OCI-LY3 (cell line): ENCODE data around the gene CPED1.

Experiments used
- EZH2phosphoT487 ChIP-seq: fragments of 200-600 bp; shearing (Covaris generic); IDR thresholded peaks from 2 replicates; pipeline ENCODE4 v1.6.1; 2018; ENCODE audit warnings: antibody characterized with exemption, mixed run types, low read depth
- TF ChIP-seq, protein P1 (sequence below): fragments of 200-600, 300-600 bp; sonication (generic); IDR thresholded peaks from 2 replicates; pipeline ENCODE4 v1.5.1; 2014; ENCODE audit warnings: antibody characterized with exemption, low read length, low read depth

DNA sequence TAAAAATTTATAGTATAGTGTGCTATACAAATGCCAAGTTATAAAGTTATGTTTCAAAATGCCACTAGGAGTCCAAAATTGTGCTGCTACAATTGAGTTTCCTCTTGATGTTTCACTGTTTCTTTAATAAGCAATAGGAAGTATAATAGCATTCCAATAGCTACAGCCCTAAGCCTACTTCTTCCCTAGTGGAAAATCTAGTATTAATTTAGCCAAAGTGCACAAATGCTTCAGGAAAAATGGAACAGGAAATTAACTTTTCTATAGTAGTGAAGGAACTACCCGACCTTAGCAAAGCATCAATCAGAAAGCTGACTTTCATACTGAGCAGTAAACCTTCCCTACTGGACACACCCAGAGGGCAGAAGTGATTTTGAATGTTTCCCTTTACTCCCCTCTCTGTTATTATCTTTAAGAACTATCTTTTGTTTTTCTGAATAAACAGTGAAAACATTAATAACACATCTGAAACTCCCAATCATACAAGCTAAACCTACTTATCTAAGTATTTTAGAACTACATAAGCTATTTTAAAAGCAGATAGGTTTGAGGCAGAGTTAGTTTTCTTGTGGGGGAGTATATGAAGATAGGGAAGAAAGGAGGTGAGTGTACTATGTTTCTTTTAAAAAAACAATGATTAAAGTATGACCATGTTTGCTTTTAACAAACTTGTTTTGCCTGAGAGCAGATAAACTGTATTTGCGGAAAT lies 13.7 kb downstream of the CPED1 start:
- TF ChIP-seq, protein P1, sequence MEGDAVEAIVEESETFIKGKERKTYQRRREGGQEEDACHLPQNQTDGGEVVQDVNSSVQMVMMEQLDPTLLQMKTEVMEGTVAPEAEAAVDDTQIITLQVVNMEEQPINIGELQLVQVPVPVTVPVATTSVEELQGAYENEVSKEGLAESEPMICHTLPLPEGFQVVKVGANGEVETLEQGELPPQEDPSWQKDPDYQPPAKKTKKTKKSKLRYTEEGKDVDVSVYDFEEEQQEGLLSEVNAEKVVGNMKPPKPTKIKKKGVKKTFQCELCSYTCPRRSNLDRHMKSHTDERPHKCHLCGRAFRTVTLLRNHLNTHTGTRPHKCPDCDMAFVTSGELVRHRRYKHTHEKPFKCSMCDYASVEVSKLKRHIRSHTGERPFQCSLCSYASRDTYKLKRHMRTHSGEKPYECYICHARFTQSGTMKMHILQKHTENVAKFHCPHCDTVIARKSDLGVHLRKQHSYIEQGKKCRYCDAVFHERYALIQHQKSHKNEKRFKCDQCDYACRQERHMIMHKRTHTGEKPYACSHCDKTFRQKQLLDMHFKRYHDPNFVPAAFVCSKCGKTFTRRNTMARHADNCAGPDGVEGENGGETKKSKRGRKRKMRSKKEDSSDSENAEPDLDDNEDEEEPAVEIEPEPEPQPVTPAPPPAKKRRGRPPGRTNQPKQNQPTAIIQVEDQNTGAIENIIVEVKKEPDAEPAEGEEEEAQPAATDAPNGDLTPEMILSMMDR: no peak
- no peak for TF ChIP-seq EZH2phosphoT487
